ENCODE measurements around the gene CCBE1. TPM values are rescaled to one million over a fixed set of nuclear protein-coding genes. Genes with fewer than 3 reads are reported as not detected.
"Not testable (repeated sequence)": the region's sequence is repeated elsewhere in the genome, so short reads cannot be mapped to it uniquely, and the experiment has no call there.

CCBE1 gene
- total and polyA plus RNA-seq, 2 of the 4 experiments (the other 2 are of a cell fraction) = 64.8 to 148 TPM

DNA sequence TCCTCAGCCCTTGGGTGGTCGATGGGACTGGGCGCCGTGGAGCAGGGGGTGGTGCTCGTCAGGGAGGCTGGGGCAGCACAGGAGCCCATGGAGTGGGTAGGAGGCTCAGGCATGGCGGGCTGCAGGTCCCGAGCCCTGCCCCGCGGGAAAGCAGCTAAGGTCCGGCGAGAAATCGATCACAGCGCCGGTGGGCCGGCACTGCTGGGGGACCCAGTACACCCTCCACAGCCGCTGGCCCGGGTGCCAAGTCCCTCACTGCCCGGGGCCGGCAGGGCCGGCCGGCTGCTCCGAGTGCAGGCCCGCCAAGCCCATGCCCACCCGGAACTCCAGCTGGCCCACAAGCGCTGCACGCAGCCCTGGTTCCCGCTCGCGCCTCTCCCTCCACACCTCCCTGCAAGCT lies 16.9 kb upstream of the CCBE1 start:
- peaks cover 23% of the 10 kb centered on the region for H3K9me1 ChIP-seq (ENCODE audit: insufficient read depth, low read length)
- H3K36me3 ChIP-seq (ENCODE audit: control insufficient read depth, insufficient read depth, low read length); H3K9ac ChIP-seq (ENCODE audit: low read depth, low read length); H2AK9ac ChIP-seq (replicated peaks; ENCODE audit: low read depth, low read length, poor library complexity); H3K9me3 ChIP-seq (ENCODE audit: control insufficient read depth, insufficient read depth, low read length); H2BK120ac ChIP-seq (ENCODE audit: low read depth, low read length); H2BK5ac ChIP-seq (ENCODE audit: low read depth, low read length, poor library complexity, severe bottlenecking); CTCF ChIA-PET; in situ Hi-C loops (cut with MboI; ENCODE audit: low sequenced_read_pairs); ATAC-seq (ENCODE audit: low read depth); H3K23ac ChIP-seq (ENCODE audit: low read depth, low read length); H3K27ac ChIP-seq (ENCODE audit: insufficient read depth, low read length); H2AK5ac ChIP-seq (ENCODE audit: low read depth, low read length); H3K27me3 ChIP-seq (ENCODE audit: control insufficient read depth, insufficient read depth, low read length); H2AFZ ChIP-seq (replicated peaks; ENCODE audit: low read length, poor library complexity); BruUV-seq (replicated peaks); H3K4me2 ChIP-seq (ENCODE audit: low read depth, low read length); POLR2A ChIA-PET (ENCODE audit: unreplicated experiment); H4K91ac ChIP-seq (ENCODE audit: insufficient read depth, low read depth, low read length); H3K18ac ChIP-seq (ENCODE audit: low read depth, low read length); H3K4ac ChIP-seq (ENCODE audit: low read depth, low read length); DNase-seq; H2BK15ac ChIP-seq (ENCODE audit: low read depth, low read length); H2BK20ac ChIP-seq (ENCODE audit: low read depth, low read length); H3K14ac ChIP-seq (replicated peaks; ENCODE audit: low read depth, low read length); H4K20me1 ChIP-seq (ENCODE audit: insufficient read depth, low read length); H3K56ac ChIP-seq (ENCODE audit: extremely low read depth, insufficient read depth, low read length); H4K8ac ChIP-seq (ENCODE audit: low read depth in 2 of 2, low read length in 2 of 2); dilution Hi-C loops (cut with HindIII; ENCODE audit: low sequenced_read_pairs, unreplicated experiment); H4K5ac ChIP-seq (ENCODE audit: low read depth, low read length); intact Hi-C loops (cut with micrococcal nuclease); H3K4me3 ChIP-seq (ENCODE audit: insufficient read depth, low read depth, low read length): not testable (repeated sequence)
- no CpG with 5 or more reads among the region's 28 CpGs for WGBS, 2 experiments (ENCODE audit: extremely low coverage in 2 of 2, insufficient read length in 1 of 2)
- H3K4me1 ChIP-seq (ENCODE audit: control insufficient read depth, insufficient read depth, low read length) = peaks cover 32% of the 10 kb centered on the region
- peaks cover 0 to 12% of the 10 kb centered on the region in 2 experiments; a peak in 2 of 4 replicates for H3K79me1 ChIP-seq (ENCODE audit: low read depth in 1 of 2, low read length in 2 of 2)

All from IMR-90 (cell line).